GM18517 (cell line): ENCODE data around the gene C1QTNF6.
"Not testable (repeated sequence)": the region's sequence is repeated elsewhere in the genome, so short reads cannot be mapped to it uniquely, and the experiment has no call there.

Experiments used
- ATAC-seq: cut with Tn5 transposase; IDR thresholded peaks from one replicate; pipeline ENCODE4 v1.9.1; 2021; ENCODE audit warnings: mild to moderate bottlenecking, moderate library complexity; ENCODE audit not compliant: unreplicated experiment

C1QTNF6 gene

GRCh38 chr22:37187891-37188761 is at the start of gene C1QTNF6:
Gene C1QTNF6, minus strand, starts transcription at chr22:37188247. Its CDS starts 34 bp downstream, at chr22:37188213.
- no peak for ATAC-seq

- ATAC-seq, result no peak
Observed at GRCh38 chr22:37235897-37236607, 48.0 kb upstream of the C1QTNF6 start.

DNA sequence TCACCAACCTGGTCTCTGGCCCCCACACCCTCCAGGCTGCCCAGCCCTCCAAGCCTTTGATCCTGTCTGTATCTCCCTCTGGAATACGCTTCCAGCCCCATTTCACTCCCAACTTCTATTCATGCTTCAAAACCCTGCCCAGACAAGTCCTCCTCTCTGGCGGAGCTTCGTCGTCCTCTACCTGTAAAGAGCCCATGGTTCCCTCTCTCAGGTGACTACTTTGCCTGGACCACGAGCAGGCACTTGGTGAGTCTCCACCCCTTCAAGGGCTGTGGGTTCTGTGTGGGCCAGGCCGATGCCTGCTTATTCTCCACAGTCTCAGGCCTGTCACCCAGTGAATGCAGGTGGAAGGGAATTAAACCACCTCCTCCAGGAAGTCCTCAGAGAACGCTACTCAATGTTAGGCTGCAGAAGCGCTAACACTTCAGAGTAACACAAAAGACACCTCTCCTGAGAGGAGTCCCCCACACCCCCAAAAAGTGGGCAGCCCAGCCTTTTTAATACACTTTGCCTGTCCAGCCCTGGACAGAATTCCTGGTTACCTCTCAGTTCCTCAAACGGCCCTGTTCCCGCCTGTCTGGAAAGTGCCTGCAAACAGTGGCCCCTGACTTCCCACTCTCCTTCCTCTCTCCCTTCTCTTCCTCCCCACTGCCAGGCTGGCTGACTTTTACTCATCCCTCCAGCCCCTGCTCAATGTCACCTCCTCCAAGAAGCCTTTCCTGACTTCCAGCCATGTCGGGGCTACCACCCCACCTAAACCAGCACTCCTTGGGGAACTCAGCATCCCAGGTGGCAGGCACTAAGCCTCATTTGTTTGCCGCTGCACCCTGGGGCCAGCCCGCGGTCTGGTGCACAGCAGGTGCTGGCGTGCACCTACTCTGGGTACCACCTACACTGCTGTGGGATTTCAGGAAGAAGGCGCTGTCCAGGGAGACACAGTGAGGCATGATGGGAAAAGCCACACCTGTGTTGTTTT is 47.0 kb upstream of the C1QTNF6 start:
- no peak for ATAC-seq

DNA sequence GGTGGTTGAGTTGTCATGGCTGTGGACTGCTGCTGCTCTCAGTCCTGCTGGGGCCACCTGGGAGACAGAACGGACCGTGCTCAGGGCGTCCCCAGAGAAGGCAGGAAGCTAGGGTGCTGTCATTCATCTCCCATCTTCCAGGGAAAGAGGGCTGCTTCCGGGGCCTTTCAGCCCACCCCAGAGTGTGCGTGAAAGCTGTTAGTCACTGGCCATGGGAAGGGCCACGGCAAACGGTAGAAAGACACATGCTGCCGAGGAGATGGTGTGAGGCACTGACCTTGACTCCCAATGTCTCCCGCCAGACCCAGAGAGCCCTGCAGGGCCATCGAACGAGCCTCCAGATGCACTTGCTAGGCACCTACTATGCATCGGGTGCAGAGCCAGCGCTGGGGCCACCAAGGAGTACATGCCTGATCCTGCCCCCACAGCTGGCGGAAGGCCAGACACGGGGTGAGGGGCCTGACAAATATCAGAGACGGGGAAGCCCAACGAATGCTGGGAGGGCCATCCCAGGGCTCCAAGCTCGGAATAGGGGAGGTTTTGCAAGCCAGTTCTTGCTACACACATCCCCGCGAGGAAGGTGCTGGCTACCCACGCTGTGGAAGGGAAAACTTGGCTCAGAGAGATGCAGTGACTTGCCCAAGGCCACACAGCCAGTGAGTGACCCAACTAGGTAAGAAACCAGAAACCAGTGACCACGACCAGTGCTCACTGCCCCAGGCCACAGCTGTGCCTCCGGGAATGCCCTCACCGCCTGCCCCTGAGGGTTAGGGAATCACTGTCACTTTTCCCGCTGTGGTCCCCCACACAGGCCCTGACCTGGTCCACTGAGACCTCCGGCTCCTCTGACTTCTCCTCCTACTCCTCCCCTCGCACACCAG is 45.9 kb upstream of the C1QTNF6 start:
- no peak for ATAC-seq

GRCh38 chr22:37233371-37233750 is 45.3 kb upstream of the C1QTNF6 start:
- ATAC-seq, result not testable (repeated sequence)

DNA sequence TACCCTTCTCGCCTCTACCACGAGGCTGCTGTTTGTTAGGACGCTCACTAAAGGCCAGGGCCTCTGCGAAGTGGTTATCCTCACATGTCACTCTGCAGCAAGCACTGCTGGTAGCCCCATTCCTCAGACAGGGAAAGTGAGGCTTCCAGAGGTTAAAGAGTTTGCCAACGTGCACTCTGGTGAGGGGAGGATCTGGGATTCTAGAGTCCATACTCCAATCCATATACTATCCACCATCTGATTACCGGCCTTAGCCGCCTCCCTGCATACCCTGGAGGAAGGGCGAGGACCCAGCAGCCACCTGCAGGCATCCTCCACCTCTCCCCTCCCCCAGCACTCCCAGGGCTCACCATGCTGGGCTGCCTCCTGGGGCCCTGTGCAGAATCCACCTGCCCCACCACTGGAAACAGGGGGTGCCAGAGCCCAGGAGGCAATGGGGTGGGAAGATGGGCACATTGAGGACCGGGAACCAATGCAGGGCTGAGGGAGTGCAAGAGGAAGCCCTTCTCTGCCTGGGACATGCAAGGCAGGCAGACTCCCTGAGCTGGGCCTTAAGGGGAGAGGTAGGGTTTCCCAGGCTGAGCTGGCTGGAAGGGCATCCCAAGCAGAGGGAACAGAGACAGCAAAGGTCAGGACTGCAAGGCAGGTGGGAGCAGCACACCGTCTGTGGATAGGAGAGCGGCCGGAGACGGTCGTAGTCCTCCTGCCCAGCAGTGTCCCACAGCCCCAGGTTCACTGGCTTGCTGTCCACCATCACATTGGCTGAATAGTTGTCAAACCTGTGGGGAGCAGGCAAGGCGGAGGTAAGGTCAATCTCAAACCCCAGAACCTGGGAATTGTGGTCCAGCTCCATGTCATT is 44.3 kb upstream of the C1QTNF6 start:
- ATAC-seq, result no peak

DNA sequence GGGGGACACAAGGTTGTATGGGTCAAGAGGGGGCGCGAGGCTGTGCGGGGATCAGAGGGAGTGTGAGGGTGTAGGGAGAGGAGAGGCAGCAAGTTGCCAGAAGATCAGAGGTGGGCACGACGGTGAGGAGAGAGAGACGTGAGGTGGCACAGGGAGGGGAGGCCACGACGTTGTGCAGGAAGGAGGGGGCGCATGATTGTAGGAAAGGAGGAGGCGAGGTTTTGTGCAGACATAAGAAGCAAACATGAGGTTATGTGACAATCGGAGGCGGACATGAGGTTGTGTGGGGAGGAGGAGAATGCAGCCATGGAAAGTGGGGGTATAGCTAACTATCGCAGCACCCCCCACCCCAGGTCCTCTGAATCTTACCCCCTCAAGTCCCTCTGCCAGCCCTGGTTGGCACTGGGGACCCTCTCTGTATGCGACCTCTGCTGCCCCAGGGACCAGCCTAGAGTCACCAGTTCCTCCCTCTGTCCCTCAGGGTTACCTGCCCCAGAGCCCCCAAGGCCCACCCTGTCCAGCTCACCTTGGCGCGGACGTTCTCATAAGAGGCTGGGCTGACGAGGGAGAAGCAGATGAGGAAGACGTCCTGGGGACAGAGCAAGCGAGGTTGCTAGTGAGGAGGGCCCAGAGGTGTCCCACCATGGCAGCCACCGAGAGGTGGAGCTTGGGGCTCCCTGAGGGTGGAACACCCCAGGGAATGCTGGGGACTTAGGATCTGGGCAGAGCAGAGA is 43.5 kb upstream of the C1QTNF6 start:
- ATAC-seq, result no peak

DNA sequence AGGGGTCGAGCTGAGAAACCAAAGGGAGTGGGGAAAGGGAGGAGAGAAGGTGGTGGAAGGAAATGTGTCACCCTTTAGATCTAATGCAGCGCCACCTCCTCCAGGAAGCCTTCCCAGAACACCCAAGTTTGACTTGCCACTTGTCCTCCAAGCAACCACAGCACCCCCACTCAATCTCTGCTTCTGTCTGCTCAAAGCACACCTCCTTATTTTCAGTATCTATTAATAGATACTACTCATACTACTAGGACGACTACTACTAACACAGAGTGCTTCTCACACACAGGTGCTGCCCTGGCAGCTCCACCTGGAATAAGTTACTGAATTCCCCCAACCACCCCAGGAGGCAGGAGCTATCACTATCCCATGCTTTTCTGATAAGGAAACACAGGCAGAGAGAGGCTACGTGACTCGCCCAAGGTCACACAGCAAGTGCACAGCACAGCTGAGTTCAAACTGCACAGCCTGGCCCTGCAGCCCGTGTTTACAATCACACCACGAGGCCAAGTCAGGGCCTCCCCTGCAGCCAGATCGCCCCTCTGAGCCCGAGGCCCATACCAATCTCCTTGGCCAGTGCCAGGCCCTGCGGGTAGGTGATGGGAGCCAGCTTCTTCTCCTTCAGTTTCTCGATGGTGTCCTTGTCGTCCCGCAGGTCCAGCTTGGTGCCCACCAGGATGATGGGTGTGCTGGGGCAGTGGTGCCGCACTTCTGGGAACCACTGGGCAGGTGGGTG is 42.8 kb upstream of the C1QTNF6 start:
- ATAC-seq, result peak; percentile 58

DNA sequence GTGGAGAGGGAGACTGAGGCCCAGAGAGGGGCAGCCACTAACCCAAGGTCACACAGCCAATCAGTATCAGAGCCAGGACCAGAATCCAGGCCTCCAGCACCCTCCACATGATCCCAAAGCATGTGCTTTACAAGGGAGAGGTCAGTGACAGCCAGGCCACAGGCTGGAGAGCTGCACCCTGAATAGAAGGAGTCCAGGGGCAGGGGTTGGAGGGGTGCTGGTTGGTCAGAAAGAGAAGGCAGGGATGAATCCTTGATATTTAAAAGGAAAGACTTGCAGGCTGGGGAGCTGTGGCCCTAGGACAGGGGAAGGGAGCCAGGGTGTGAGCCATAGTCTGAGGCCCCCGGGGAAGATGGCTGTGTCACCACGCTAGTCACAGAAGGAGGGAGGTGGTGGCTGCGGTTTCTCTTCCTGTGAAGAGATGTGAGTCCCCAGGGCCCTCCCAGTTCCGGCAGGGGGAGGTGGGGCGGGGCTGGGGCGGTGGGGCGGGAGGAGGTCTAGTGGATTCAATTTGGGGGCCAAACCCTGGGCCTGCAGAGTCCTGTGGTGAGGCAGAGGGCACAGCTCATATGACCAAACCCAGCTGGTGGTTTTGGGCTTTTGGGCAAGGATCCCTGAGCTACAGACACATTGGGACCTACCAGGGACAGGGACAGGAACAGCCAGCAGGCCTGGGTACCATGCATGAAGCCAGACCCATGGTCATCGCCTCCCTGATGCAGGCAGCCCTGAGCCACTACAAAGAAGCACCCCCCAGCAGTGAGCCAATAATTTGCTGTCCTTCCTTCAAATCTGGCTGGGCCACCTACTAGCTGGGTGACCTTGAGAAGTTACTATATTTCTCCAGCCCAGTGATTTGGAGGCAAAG is 42.0 kb upstream of the C1QTNF6 start:
- peak; percentile 42 for ATAC-seq

DNA sequence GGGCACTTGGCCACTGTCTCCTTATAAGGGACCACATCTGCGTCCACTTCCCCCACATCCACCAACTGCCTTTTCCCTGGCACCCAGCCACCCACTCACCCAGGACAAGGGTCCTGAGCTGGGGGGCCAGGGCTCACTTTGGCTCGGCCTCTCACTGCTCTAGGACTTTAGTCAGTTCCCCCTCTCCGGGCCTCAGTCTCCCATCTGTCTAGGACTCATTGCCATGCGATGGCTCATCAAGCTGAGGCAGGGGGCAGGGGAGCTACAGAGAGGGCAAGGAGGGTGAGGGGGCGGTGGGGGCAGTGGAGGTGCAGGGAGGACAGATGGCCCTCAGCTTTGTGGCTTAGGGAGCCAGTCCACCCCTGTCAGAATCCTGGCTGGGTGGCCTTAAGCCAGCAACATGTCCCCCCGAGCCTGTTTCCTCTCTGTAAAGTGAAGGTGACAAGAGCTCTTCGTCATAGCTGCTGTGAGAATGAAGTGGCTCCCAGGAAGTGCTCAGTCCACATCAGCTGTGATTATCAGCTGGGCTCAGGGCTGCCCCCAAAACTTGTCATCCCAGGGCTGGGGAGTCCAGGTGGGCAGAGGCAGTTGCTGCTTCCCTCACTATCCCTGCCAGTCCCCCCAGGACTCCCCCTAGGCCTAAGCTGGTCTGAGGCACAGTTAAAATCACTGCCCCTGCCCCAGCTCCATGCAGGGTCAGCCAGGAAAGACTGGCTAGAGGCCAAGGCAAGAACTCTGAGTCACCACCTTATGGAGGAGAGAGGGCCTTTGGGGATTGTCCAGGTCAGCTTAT is 41.2 kb upstream of the C1QTNF6 start:
- no peak for ATAC-seq

DNA sequence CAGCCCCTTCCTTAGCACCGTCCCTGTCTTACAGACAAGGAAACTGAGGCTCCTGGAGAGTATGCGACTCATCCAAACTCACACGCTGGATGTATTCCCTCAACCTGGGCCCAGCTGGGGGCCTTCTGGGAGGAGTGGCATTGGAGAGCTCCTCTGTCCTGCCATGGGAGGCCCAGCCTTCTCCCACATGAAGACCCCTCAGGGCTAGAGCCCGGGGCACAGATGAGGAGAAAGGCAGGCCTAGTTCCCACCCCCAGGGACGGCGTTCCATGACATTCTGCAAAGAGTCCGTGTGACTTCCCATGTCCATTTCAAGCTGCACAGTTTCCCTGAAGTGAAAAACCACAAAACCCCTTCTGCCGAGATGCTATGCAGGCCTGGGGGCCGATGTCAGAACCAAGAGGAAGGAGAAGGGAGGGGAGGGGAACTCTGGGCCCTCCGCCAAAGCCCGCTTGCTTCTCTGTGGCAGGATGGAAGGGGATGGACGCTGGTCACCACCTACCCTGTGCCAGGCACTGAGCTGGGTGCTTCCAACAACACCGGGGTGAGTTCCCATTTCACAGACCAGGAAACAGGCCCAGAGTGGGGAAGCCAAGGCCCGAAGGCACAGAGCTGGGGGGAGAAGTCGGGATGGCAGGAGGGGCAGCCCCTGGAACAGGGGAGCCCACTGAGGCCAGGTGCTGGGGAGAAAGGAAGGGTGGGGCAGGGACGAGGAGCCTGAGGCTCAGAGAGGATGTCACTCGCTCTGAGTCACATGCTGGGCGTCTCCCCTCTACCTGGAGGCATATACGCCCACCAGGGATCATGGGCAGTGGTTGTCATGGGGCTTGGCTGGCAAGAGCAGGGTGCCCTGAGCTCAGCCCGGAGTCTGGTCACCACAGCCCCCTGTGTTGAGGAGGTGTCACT is 40.3 kb upstream of the C1QTNF6 start:
- ATAC-seq, result no peak

DNA sequence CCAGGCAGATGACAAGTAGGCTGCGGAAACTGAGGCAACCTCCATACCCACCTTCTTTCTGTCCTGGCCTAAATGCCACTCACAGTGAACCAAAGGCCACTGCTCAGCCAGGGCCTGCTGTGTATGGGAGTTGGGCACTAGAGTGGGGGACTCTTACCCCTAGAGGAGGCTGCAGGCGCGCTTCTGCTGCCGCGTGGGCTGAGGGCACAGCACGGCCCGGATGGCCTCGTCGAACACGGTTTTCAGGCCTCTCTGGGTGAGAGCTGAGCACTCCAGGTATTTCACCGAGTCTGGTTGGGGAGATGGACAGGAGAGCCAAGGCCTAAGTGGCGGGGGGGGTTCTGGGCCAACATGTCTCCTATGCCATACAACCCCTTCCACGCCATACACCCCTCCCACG is 38.5 kb upstream of the C1QTNF6 start:
- ATAC-seq, result no peak

DNA sequence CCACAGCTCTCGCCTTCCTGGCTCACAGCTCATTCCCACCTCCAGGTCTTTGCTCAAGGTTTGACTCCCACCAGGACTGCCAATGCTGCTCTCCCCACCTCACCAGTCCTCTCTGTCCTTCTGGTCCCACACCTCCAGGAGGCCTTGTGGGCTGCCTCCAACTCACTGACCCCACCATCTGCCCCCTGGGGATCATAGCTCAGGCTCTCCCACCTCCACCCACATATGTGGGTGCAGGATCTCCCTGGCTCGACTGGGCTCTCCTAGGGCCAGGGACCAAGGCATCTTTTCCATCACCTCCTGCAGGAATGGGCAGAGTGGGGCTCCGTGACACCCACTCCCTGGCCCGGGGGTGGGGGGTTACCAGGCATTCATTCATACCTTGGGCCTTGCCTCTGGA is 38.0 kb upstream of the C1QTNF6 start:
- no peak for ATAC-seq

DNA sequence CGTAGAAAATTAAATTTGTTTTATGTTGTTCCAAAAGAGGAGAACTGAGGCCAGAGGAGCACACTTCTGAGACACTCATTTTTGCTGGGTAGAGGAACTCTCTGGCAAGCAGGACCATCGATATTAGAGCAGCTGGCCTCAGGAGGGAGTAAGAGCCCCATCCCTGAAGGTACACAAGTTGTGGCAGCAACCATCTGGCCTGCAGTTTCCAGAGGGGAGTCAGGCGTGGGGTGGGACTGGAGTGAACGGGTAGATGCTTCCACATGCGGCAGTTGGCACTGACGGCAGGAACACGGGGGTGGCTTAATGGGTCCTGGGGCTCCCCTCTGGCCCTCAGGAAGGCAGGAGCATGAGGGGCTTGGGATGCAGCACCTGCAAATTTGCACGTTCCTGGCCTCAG is 37.4 kb upstream of the C1QTNF6 start:
- ATAC-seq, result no peak
